Kasumi-1 (cell line): Measurements from ENCODE around the gene SEMA3A.
"Not testable (repeated sequence)": the region's sequence is repeated elsewhere in the genome, so short reads cannot be mapped to it uniquely, and the experiment has no call there.

Source experiments
- DNase-seq, 2 experiments: peaks; one replicate each; lab custom pipeline; 2025; lab: John Stamatoyannopoulos, UW

The SEMA3A gene

DNA sequence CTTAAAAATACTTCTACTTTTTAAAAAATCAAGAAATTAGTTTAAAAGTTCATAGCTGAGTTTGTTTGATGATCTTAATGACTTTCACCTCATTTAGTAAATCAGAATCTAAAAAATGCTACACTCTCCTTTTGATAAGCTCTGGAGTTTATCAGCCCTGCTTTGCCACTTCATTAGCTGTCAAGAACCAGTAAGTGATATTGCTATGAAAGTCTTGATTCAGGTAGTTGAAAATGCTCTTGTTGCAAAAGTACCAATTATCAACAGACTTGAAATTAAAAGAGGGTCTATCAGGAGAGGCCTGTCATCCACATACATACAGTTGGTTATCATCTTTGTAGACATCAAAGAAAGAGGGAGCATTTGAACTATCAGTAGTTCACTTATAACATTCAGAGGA, 41.6 kb downstream of the SEMA3A start:
- no peak for DNase-seq

DNA sequence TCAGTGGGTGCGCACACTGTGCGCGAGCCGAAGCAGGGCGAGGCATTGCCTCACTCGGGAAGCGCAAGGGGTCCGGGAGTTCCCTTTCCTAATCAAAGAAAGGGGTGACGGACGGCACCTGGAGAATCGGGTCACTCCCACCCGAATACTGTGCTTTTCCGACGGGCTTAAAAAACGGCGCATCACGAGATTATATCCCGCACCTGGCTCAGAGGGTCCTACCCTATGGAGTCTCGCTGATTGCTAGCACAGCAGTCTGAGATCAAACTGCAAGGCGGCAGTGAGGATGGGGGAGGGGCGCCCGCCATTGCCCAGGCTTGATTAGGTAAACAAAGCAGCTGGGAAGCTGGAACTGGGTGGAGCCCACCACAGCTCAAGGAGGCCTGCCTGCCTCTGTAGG, 44.2 kb downstream of the SEMA3A start:
- not testable (repeated sequence) for DNase-seq

DNA sequence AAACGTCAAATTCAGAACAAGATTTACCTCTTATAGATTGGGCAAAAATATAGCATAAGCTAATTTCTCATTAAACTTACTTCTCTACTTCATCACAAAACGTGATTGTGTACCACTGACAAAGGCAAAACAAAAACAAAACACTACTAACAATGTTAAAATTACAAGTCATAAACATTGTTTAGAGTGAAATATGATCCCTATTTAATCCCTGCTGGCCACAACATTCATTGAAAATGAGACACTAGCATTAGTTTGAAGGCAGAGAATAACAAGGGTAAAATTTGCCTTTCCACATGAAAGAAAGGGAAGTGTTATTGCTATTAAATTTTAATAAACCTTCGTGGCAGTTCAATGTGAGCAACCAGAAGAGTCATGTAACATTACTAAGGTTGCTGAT, 45.0 kb downstream of the SEMA3A start:
- DNase-seq = no peak

- no peak for DNase-seq
Observed at GRCh38 chr7:84145892-84146291, 48.7 kb downstream of the SEMA3A start.

GRCh38 chr7:84144935-84145334, 49.7 kb downstream of the SEMA3A start:
- DNase-seq = no peak

DNA sequence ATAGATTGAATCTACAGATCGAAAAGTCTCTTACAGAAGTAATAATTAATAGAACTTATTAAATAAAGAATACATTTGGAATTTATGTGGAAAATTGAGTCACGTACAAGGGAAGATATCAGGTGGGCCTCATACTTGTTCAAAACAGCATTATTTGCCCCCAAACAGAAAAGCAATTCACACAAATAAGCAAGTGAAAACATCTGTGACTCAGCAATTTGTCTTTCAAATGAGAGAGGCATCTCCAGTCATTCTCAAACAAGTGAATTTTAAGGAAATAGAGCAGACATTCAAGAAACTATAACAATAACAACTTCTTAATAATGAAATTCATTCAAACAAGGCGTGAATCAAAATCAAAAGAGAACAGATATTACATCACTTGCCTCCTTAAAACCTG, 50.1 kb downstream of the SEMA3A start:
- DNase-seq = no peak

- no peak for DNase-seq
Observed at GRCh38 chr7:84142726-84143125, 51.9 kb downstream of the SEMA3A start.

DNA sequence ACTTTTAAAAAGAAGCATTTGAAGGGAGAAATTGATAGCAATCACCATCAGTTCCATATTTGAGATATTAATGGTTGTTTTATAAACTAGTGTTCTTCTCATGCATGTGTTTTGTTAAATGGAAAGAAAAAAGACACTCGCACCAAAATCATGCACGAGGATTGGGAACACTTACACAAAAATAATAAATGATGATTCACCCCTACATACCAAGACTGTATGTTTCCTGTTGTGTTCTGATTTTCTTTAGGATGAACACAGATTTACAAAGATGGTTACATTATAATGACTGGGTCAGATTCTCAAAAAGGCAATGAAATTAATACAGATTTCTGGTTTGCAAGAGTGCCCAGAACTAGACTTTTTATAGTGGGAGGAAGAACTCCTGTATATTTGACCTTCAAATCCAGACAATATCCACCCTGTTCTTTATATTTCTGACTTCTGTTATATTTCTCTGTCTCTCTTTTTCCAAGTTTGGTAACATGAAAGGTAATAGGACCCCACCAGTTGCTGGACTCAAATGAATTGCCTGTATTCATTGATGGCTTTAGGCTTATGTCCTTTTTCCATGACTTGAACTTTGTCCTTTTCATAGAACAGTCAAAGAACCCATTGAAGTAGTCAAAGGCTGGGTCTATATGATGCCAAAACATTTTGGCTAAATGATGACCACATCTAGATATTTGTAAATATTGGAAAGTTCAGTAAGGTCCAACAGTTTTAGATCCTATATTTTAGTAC, 54.4 kb downstream of the SEMA3A start:
- no peak for DNase-seq

GRCh38 chr7:84138411-84138810, 56.2 kb downstream of the SEMA3A start:
- DNase-seq = no peak

DNA sequence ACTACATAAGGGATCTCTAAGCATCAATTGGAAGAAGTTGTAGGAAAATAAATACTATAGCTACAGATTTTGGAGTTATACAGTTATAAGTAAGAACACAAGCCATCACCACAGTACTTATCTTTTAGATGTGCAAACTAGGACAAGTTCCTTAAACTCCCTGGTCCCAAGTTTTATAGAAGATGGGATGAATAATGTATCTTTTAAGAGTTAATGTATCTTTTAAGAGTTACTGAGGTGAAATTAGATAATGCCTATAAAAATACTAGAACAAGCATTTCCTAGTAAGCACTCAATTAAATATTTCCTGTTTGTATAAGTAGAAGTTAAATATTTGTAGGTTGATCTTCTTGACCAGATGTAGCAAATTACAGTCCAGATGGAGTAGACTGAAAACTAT, 56.8 kb downstream of the SEMA3A start:
- DNase-seq = no peak

GRCh38 chr7:84136809-84137208, 57.8 kb downstream of the SEMA3A start:
- DNase-seq = no peak

- no peak for DNase-seq
Observed at GRCh38 chr7:84136336-84136735, 58.3 kb downstream of the SEMA3A start.

GRCh38 chr7:84134169-84134568, 60.4 kb downstream of the SEMA3A start:
- no peak for DNase-seq

- DNase-seq = no peak
Observed at GRCh38 chr7:84125654-84126053, 68.9 kb downstream of the SEMA3A start.

GRCh38 chr7:84123965-84124547, 70.5 kb downstream of the SEMA3A start:
- DNase-seq = no peak

DNA sequence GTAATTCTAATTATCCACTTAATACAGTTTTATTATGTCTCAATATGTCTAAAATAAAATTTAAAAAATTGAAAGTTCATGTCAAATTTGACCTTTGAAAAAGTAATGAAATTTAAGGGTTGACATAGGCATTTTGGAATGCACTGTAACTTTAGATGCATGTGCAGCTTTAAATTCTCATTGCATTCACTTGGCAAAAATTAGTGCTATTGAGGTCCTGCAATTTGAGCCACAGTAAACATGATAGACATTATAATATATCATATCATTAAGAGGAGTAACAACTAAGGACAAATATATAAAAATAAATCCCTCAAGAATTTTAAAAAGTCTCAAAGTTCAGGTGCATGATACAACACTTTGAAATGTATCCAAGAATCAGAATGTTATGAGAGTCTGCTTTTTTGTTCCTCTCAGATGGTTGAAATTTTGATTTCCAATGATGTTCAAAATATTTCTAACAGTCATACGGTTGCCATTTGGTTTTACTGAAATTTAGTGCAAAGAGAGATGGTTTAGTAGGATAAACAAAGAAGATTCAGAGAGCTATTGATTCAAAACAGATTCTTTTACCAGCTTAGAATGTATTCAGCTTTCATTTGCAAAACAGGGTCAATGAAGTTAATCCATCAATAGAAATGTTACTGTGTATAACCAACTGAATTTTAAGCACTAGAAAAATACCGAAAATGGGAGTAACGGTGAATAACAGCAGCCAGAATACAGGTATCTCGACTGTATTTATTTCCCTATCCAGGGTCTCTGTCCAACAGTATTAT, 71.8 kb downstream of the SEMA3A start:
- no peak for DNase-seq

- no peak for DNase-seq
Observed at GRCh38 chr7:84117304-84117703, 77.3 kb downstream of the SEMA3A start.

- no peak for DNase-seq
Observed at GRCh38 chr7:84113906-84114850, 80.4 kb downstream of the SEMA3A start.

DNA sequence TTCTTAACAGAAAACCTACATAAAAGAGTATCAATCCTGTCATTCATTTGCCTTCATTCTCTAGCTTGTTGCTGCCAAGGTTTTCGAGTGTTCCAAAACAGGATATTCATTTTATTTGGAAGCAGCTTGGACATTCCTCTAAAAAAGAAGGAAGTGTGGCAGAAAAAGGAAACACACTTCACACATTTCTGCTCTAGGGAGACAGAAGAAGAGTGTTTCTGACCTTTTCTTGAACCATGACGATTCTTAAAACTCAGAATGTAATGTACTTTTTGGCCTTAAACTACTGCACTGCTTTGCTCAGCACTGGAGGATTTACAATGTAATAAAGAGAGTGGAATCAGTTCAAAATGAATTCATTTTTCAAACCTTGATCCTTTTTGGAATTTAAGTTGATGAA, 81.3 kb downstream of the SEMA3A start:
- no peak for DNase-seq

DNA sequence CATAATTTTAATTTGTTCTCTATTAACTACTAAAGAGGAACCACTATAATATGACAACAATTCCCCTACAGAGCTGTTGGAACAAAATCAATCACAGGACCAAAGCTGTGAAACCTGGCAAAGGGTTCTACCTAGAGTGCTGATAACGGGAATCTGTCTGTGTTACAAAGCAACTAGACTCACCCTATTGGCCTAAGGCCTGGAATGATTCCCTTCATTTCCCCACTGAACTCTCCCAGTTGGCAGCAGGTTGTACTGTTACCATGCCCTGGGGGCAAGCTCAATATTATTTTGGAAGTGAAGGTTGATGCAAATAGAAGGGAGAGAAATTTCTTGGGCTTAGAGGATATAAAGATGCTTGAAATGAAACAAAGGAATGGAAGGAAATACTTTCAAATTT, 81.8 kb downstream of the SEMA3A start:
- DNase-seq = no peak

DNA sequence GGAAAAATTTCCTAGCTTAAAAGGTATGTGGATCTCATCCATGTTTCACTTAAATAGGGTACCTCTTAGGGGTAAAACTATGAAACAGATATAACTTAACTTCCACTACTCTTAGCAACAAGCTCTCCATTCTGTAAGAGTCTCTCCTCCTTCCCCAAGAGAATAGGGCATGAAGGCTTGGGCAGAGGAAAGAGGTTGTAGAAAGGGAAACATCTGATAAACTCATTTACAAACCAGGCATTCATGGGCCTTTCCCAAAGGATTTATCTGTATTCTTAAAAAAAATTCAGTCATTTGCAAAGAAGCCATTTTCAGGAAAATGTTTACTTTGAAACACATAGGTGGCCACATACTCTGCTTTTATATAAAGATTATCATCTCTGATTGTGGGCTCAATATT, 82.7 kb downstream of the SEMA3A start:
- DNase-seq = no peak

- DNase-seq = no peak
Observed at GRCh38 chr7:84110400-84110799, 84.2 kb downstream of the SEMA3A start.
